HG03108 (cell line): ENCODE results near the gene RPS2.

Experiments
- ATAC-seq: cut with Tn5 transposase; IDR thresholded peaks from one replicate; pipeline ENCODE4 v1.9.1; 2021; ENCODE audit warnings: moderate library complexity; ENCODE audit not compliant: unreplicated experiment

The RPS2 gene

DNA sequence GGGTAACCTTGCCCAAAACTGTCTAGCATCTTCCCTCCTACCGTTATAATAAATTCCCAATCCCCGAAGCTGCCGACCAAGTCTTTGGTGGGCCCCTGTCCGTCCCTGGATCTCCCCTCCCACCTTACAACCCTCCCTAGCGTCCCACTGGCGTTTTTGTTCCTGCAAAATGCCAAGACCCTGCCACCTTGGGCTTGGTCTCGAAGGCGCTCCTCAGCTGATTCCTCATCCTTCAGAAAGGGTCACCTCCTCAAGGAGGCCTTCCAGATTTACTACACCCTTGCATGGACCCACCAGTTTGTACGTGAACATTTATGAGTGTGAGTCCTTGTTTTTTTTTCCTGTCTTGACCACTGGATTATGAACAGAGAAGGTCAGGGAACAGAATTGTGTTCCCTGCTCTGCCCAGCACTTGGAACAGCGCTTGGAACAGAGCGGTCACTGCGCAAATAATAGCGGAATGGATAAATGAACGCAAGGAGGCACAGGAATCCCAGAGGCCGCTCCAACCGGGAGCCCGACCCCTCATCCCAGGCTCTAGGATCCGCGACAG lies 18.4 kb upstream of the RPS2 start:
- ATAC-seq: no peak

DNA sequence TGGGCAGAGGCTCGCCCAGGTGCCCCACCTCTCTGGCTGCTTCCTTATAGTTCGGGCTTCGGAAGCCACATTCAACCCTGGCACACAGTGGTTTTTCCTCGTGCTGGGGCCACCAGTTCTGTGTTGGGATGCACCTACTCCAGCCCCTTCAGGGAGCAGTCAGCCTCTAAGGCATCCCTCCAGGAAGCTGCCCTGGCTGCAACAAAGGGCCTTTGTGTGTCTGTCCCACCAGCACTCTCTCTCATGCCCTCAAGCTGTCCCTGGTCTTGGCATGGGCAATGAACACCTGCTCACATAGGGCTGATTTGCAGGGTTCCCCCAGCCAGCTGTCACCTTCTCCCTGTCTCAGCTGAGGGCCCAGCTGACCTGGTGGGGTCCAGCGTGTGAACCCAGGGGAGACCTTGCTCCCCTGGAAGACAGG lies 17.4 kb upstream of the RPS2 start:
- no peak for ATAC-seq

DNA sequence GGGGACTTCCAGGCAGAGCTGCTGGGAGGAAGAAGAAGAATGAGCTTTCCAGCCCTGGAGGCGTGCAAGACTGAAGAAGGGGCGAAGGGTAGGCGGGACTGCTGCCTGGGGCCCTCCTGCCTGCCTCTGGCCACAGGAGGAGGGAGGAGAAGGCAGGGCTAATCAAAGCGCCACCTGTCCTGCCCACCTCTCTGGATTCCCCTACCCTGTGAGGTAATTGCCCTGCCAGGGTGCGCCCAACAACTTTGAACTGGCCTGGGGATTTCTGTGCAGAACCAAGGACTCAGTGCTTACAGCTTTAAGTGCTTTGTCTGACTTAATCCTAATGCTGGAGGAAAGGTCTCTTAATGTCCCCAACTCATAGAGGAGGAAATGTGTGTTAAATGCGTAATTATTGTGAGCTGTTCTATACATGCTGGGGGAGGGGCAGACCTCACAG lies 16.8 kb upstream of the RPS2 start, which contains the start of gene NOXO1:
TSS of gene NOXO1 (minus strand) at position 72 of the 439 bp plus-strand sequence. CDS start 290 bp downstream, outside the sequence.
- no peak for ATAC-seq

DNA sequence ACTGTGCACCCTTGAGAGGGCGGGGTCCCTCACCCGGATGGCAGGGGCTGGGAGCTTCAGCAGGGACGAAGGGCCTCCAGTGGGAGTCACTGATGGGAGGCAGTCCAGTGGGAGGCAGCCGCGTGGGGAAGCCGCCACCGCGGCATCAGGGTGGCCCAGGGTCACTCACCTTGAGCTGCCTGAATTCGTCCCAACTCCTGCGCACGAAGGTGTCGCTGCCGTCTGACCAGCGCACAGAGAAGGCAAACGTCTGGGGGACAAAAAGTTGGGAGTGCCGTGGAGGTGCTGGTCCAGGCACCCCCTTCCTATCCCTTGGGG lies 16.1 kb upstream of the RPS2 start:
- no peak for ATAC-seq

DNA sequence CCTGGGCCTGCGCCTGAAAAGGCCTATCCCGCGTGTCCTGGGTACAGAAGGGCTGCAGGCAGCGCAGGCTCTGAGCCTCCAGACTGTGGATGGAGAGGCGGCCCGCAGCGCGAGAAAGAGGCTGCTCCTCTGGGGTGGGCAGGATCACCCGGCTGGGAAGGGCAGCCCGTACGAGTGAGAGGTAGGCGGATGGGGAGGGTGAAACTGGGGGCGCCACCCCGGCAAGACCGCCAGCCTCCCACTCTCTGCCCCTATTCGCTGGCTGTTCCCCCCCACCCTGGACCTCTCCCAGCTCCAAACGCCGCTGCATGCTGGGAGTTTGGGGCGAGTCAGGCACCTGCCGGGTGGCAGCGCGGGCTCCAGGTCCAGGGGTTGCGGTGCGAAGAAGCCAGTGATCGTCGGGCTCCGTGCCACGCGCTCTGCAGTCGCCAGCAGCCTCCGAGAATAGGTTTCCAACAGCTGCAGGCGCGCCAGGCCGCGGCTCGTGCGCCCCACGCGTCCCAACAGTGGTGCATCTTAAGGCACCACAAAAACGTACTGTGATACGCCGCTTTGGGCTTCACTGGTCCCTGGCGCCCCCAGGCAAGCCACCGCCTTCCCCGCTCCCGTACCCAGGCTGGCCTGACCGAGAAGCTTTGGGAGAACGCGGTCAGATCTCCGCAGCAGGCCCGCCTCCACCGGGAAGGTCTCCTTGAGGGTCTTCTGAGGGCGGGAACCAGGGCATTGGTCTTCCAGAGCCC lies 15.6 kb upstream of the RPS2 start:
- no peak for ATAC-seq

DNA sequence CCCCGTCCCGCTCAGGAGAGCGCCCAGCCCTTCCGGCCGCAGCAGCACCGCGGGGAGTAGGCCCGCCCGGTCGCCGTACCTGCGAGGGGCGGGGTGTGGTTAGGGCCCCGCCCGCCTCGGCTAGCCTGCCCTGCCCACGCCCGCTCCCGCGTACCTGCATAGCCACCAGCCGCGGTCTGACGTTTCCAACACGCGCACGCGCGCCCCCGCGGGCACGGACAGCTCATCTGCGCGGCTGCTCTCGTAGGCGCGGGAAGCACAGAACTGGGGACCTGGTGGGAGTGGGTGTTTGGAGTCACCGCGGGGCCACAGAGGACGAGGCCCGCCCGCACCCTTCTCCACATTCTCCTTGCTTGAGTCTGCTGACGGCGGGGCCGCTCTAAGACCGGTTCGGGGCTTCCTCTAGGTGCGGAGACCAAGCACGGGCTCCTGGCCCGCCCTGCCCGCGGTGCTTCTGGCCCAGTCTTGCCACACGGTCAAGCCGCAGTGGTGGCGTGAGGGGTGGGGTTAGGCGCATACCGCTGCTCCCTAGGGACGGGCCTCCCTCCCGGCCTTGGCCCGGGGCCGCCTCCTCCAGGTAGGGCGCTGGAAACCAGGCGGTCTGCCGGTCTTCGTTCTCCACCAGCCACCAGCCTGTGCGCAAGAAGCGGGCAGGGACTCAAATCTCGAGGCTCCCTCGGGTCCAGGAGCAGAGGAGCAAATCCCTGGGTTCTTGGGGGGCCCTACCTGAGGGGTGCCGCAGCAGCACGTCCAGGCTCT lies 14.8 kb upstream of the RPS2 start:
- no peak for ATAC-seq

DNA sequence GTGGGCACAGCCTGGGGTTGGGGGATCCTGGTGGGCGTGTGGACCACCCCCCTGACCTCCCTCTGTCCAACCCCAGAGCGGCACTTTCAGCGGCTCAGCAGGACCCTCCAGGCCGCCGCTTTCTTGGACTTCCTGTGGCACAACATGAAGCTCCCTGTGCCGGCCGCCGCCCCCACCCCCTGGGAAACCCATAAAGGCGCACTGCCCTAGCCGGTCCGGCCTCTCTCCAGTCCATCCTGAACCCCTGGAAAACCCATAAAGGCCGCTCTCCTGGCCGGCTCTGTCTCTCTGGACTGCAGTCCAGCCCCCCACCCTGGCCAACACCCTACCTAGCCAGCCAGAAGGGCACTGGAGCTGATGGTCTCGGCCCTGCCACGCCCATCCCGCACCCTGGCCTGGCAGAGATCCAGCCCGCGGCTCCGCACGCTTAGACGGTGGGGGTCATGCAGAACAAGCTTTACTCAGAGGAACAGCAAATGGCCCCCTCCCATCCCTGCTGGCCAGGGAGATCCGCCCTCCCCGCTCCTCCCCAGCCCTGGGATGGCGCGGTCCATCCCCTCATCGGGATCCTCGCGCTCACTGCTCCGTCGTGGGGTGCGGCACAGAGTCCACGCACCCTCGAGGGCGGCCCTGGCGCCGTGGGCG lies 14.0 kb upstream of the RPS2 start:
- ATAC-seq: no peak

DNA sequence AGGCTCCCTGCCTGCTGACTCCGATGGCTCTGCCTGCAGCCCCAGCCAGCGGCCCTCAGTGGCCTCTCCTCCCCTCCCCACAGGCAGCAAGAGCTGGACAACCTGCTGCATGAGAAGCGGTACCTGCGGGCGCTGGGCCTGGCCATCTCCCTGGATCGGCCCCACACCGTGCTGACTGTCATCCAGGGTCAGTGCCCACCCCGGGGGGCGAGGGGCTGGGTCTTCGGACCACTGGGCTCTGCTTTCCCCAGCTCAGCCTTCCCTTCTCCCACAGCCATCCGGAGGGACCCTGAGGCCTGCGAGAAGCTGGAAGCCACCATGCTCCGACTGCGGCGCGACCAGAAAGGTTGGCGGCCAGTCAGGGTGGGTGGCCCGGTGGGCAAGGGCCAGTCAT lies 13.2 kb upstream of the RPS2 start:
- ATAC-seq: no peak

DNA sequence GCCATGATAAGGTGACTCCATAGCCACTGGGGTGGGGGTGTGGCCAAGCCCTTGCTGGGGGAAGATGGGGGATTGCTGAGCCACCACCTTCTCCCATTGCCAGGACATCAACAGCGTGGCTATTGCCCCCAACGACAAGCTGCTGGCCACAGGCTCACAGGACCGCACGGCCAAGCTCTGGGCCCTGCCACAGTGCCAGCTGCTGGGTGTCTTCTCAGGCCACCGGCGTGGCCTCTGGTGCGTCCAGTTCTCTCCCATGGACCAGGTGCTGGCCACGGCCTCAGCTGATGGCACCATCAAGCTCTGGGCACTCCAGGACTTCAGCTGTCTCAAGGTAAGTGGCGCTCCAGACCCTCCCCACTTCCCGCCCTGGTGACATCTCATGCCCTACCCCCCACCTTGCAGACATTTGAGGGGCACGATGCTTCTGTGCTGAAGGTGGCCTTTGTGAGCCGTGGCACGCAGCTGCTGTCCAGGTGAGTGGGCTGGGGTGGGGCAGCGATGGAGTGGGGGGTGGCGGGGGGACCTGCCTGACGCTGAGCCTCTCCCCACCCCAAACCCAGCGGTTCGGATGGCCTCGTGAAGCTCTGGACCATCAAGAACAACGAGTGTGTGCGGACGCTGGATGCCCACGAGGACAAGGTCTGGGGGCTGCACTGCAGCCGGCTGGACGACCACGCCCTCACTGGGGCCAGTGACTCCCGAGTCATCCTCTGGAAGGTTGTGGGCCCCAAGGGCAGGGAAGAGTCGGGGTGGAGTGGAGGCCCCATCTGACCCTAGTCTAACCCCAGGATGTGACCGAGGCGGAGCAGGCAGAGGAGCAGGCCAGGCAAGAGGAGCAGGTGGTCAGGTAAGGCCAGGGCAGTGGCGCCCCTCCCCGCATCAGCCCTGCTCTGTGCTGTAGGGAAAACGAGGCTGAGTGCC lies 12.6 kb upstream of the RPS2 start:
- no peak for ATAC-seq

DNA sequence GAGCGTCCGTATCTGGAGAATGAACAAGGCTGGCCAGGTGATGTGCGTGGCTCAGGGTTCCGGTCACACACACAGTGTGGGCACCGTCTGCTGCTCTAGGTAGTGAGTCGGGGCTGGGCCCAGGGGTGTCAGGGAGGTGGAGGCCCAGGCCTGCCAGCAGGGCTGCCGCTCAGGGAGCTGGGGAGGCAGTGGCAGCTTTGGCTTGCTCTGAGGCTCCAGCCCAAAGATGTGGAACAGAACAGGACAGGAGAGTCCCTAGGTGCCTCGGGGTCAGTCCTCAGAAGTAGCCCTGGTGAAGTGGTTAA lies 11.5 kb upstream of the RPS2 start:
- no peak for ATAC-seq

- no peak for ATAC-seq
These were observed 11.0 kb upstream of the RPS2 start for GRCh38 chr16:1975432-1976215.

DNA sequence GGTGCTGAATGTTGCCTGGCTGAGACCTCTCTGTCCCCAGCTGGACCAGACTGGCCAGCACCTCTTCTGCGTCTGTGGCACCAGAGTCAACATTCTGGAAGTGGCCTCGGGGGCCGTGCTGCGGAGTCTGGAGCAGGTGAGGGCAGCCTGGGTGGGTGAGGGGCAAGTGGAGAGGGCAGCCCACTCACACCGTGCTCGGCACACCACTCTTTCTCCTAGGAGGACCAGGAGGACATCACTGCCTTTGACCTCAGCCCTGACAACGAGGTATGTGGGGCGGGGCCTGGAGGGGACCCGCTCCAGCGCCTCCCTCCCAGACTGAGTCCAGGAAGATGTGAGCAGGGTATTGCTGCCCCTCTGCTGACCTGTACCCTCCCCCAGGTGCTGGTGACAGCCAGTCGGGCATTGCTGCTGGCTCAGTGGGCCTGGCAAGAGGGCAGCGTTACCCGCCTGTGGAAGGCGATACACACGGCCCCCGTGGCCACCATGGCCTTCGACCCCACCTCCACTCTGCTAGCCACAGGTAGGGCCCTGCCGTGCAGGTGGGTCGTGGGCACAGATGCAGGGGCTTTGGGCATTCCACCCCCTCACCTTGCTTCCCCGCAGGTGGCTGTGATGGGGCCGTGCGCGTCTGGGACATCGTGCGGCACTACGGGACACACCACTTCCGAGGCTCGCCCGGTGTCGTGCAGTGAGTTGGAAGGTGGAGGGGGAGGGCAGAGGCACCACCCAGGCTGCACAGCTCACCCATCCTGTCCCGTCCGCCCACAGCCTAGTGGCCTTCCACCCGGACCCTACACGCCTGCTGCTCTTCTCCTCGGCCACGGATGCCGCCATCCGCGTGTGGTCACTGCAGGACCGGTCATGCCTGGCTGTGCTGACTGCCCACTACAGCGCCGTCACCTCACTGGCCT lies 9.8 kb upstream of the RPS2 start:
- no peak for ATAC-seq

GRCh38 chr16:1973461-1974156 lies 9.0 kb upstream of the RPS2 start:
- ATAC-seq: no peak

- ATAC-seq: no peak
These were observed 7.9 kb upstream of the RPS2 start for GRCh38 chr16:1972490-1972877.

GRCh38 chr16:1971796-1972489 lies 7.3 kb upstream of the RPS2 start, which contains the start of gene TBL3:
TBL3 (plus strand) TSS chr16:1972053; CDS start chr16:1972165, 112 bp downstream.
- ATAC-seq: peak; percentile 76

DNA sequence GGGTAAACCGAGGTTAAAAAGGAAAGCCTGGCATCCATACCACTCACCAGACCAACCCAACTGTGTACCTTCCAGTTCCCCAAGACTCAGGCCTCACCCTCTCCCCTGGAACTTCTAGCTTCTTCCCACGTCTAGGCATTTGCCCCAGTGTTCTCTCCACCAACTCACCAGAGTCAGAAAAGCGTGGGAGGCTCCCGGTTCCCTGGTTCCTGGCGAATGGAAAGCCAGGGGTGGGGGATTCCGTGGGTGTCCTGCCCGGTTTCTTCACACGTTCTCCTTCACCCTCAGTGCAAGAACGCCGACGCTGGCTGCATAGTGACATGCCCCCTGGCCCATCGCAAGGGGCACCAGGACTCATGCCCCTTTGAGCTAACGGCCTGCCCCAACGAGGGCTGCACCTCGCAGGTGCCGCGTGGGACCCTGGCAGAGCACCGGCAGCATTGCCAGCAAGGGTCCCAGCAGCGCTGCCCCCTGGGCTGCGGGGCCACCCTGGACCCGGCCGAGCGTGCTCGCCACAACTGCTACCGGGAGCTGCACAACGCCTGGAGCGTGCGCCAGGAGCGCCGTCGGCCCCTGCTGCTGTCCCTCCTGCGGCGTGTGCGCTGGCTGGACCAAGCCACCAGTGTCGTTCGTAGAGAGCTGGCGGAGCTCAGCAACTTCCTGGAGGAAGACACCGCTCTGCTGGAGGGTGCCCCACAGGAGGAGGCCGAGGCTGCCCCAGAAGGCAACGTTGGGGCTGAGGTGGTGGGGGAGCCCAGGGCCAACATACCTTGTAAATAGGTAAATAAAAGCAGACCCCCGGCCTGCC lies 3.7 kb upstream of the RPS2 start:
- no peak for ATAC-seq

- ATAC-seq: no peak
These were observed 1.8 kb upstream of the RPS2 start, which contains the start of gene RNF151 for GRCh38 chr16:1966460-1966859. RNF151 (plus strand) TSS chr16:1966856; CDS start chr16:1966882, 26 bp downstream.
